GM12878 (cell line): Measurements from ENCODE around the gene DAB2IP. TPM values are rescaled to one million over a fixed set of nuclear protein-coding genes. Genes with fewer than 3 reads are reported as not detected.

Source experiments
- ATAC-seq: fragments of 200-7000 bp; cut with Tn5 transposase; 3 replicates; pipeline ENCODE4 v1.9.1; 2020; ENCODE audit warnings: mild to moderate bottlenecking, moderate library complexity
- BruUV-seq: library from RNA; stranded (reverse); fragments of 400-500 nt; replicated peaks from 2 replicates; lab custom pipeline; 2021; lab: Mats Ljungman, UMichigan
- CTCF ChIA-PET: fragments of 300-600 bp; sonication (Branson Sonifier 250); formaldehyde crosslinking; extraction: SDS; loops from one replicate; lab custom pipeline; 2021; ENCODE audit warnings: inconsistent platforms; lab: Yijun Ruan, JAX
- POLR2A ChIA-PET: fragments of 350-600 bp; formaldehyde crosslinking; extraction: SDS; loops from one replicate; lab custom pipeline; 2021; ENCODE audit warnings: inconsistent platforms; lab: Charles Lee
- RAD21 ChIA-PET: fragments of 300-600 bp; sonication (Branson Sonifier 250); formaldehyde crosslinking; loops from one replicate; lab custom pipeline; 2023; ENCODE audit warnings: antibody characterized with exemption; ENCODE audit not compliant: unreplicated experiment; lab: Charles Lee
- SMC1A ChIA-PET: fragments of 300-600 bp; sonication (Branson Sonifier 250); formaldehyde crosslinking; loops from one replicate; lab custom pipeline; 2023; ENCODE audit not compliant: unreplicated experiment, uncharacterized antibody; lab: Charles Lee
- DNase-seq: peaks from one replicate; pipeline ENCODE4 v3.0.0-alpha.2; 2011; ENCODE audit warnings: low read depth, low spot score
- FAIRE-seq: peaks from 3 replicates; lab custom pipeline; 2011; peaks lifted over from hg19 to GRCh38; lab: Jason Lieb, UNC
- H2AFZ ChIP-seq: 2 replicates; pipeline ENCODE4 v1.6.0; 2011; ENCODE audit warnings: low read depth, low read length, control low read depth; ENCODE audit not compliant: control insufficient read depth
- H3K27ac ChIP-seq: 2 replicates; pipeline ENCODE4 v1.5.1; 2011; ENCODE audit warnings: control low read depth; ENCODE audit not compliant: control insufficient read depth, insufficient read depth
- H3K27me3 ChIP-seq, 2 experiments: replicated peaks in 1 of 2; 2 replicates each; pipeline versions ENCODE4 v1.6.0 to v1.6.1; 2011; ENCODE audit warnings: low read length in 1 of 2; ENCODE audit not compliant: control insufficient read depth in 2 of 2, insufficient read depth in 2 of 2
- H3K36me3 ChIP-seq, 2 experiments: 2 replicates each; pipeline ENCODE4 v1.5.1; 2011; ENCODE audit warnings: low read length in 1 of 2; ENCODE audit not compliant: control insufficient read depth in 2 of 2, insufficient read depth in 2 of 2
- H3K4me1 ChIP-seq: 2 replicates; pipeline ENCODE4 v1.6.1; 2011; ENCODE audit warnings: mild to moderate bottlenecking, low read length, moderate library complexity, mixed read lengths; ENCODE audit not compliant: control insufficient read depth, insufficient read depth
- H3K4me2 ChIP-seq: 2 replicates; pipeline ENCODE4 v1.6.0; 2011; ENCODE audit warnings: control low read depth; ENCODE audit not compliant: control insufficient read depth, insufficient read depth
- H3K4me3 ChIP-seq: fragments of 200-600 bp; sonication (generic); 2 replicates; pipeline ENCODE4 v1.5.1; 2016
- H3K79me2 ChIP-seq: 2 replicates; pipeline ENCODE4 v1.6.0; 2011; ENCODE audit warnings: low read length; ENCODE audit not compliant: control insufficient read depth, insufficient read depth
- H3K9ac ChIP-seq: 2 replicates; pipeline ENCODE4 v1.8.0; 2011; ENCODE audit warnings: low read length, control low read depth, mixed read lengths; ENCODE audit not compliant: control insufficient read depth, insufficient read depth
- H3K9me3 ChIP-seq: replicated peaks from 3 replicates; pipeline ENCODE4 v1.5.1; 2011; ENCODE audit warnings: mild to moderate bottlenecking, low read length; ENCODE audit not compliant: control insufficient read depth, insufficient read depth
- H4K20me1 ChIP-seq: 2 replicates; pipeline ENCODE4 v1.6.0; 2011; ENCODE audit not compliant: control insufficient read depth, insufficient read depth
- IRF4 ChIP-seq: IDR thresholded peaks from 2 replicates; pipeline ENCODE4 v1.6.1; 2011; ENCODE audit warnings: low read depth, low read length
- MYB ChIP-seq: fragments of 150-350 bp; IDR thresholded peaks from 2 replicates; pipeline ENCODE4 v1.6.1; 2014; ENCODE audit warnings: mild to moderate bottlenecking, low read depth, low read length, borderline replicate concordance
- NR2C2 ChIP-seq: IDR thresholded peaks from 2 replicates; pipeline ENCODE4 v1.6.1; 2011; ENCODE audit warnings: borderline replicate concordance, low read depth; ENCODE audit not compliant: control insufficient read depth, insufficient read length
- SUZ12 ChIP-seq: fragments of 200-600 bp; sonication (generic); IDR thresholded peaks from one replicate; pipeline ENCODE4 v1.6.1; 2018; ENCODE audit warnings: antibody characterized with exemption, mild to moderate bottlenecking; ENCODE audit not compliant: unreplicated experiment
- TAF1 ChIP-seq: IDR thresholded peaks from 2 replicates; pipeline ENCODE4 v1.6.1; 2011; ENCODE audit warnings: mild to moderate bottlenecking, low read depth, low read length, borderline replicate concordance
- YBX1 ChIP-seq: fragments of 450-650 bp; IDR thresholded peaks from 2 replicates; pipeline ENCODE4 v1.6.1; 2016; ENCODE audit warnings: antibody characterized with exemption
- ZNF592 ChIP-seq: fragments of 450-650 bp; IDR thresholded peaks from 2 replicates; pipeline ENCODE4 v1.6.1; 2017; ENCODE audit warnings: mild to moderate bottlenecking, moderate library complexity
- WGBS: methylation state at CpG from one replicate; pipeline ENCODE4 v1.1.6; 2016; ENCODE audit warnings: low lambda C conversion rate; ENCODE audit not compliant: insufficient replicate concordance, insufficient coverage; ENCODE audit errors: missing lambda C conversion rate; 5-methylcytosine and 5-hydroxymethylcytosine counted together
- in situ Hi-C: fragments of 300-500 bp; cut with MboI; formaldehyde crosslinking; loops from 9 replicates; pipeline ENCODE4 v1.14.3; 2018; ENCODE audit warnings: mixed read lengths
- intact Hi-C: fragments of 100-400 bp; cut with micrococcal nuclease; formaldehyde crosslinking; loops from one replicate; pipeline ENCODE4 v1.14.2; 2022; ENCODE audit not compliant: unreplicated experiment
- polyA plus RNA-seq, 11 experiments: library from polyadenylated mRNA; depleted of rRNA in 4 of 11; unstranded in 6 of 11; stranded (reverse) in 5 of 11; fragments of >200 nt; fragmentation: Nextera tagmentation in 4 of 11; fragmentation: Illumina TruSeq in 1 of 11; extraction: Ambion mirVana in 4 of 11; extraction: Trizol in 1 of 11; gene quantifications; 1 replicate in 1 of 11; 2 replicates in 10 of 11; pipeline versions ENCODE4 v1.2.1 to v1.2.3, GENCODE V29; 2011 to 2016; ENCODE audit warnings: inconsistent platforms in 2 of 11, missing spikeins in 2 of 11, low read depth in 1 of 11
- total RNA-seq, 4 experiments: library from RNA; depleted of rRNA in 3 of 4; stranded (reverse); fragments of >200 nt in 3 of 4; fragmentation: Illumina TruSeq in 1 of 4; extraction: Trizol in 1 of 4; gene quantifications; 2 replicates each; pipeline versions ENCODE4 v1.2.1 to v1.2.3, GENCODE V29; 2013 to 2021

DAB2IP gene
- total and polyA plus RNA-seq, 10 of the 15 experiments (the other 5 are each of a cell fraction or from before 2014, with no cell fraction given), result 0.03 to 0.38 (median 0.14) TPM; not detected in 6

GRCh38 chr9:121678501-121679022 lies 27.1 kb downstream of the DAB2IP start:
- H3K79me2 ChIP-seq, result no peaks in the 10 kb centered on the region
- no TSS peak for BruUV-seq
- no peak overlapping the region for H2AFZ ChIP-seq
- peaks cover 0 to 5% of the 10 kb centered on the region in 2 experiments; a peak in 1 of 4 replicates for H3K27me3 ChIP-seq
- H3K4me3 ChIP-seq, result no peak overlapping the region
- no peak overlapping the region for H3K4me2 ChIP-seq
- no peak for TF ChIP-seq ZNF592
- no peak for TF ChIP-seq IRF4
- TF ChIP-seq YBX1, result no peak
- no peak for TF ChIP-seq TAF1
- no peak for TF ChIP-seq MYB
- TF ChIP-seq SUZ12, result no peak
- TF ChIP-seq NR2C2, result no peak
- H3K27ac ChIP-seq, result no peak overlapping the region
- no peak overlapping the region for H3K9ac ChIP-seq
- ChIA-PET CTCF (interaction anchor here (1.5 kb wide), 1 partner anchor 38 kb away, joined by 3 read pairs; no protein-coding TSS in a partner anchor), RAD21 (interaction anchor here (1.4 kb wide), 1 partner anchor 133 kb away, joined by 3 read pairs; no protein-coding TSS in a partner anchor), SMC1A (no interaction called here), POLR2A (no interaction called here)
- no peaks in the 10 kb centered on the region for H3K36me3 ChIP-seq
- 71% methylated on average over 19 of the region's 22 CpGs for WGBS
- H4K20me1 ChIP-seq, result no peaks in the 10 kb centered on the region
- no peak for FAIRE-seq
- DNase-seq, result no peak
- no peaks in the 10 kb centered on the region for H3K4me1 ChIP-seq
- in situ Hi-C loops, result no loop called here
- intact Hi-C loops, result no loop called here
- H3K9me3 ChIP-seq, result no peaks in the 10 kb centered on the region
- ATAC-seq, result no peak
